ENCODE results near the gene DIRAS2.

GRCh38 chr9:90613502-90613901 lies 29.1 kb downstream of the DIRAS2 start:
- TF ChIP-seq, protein P1, sequence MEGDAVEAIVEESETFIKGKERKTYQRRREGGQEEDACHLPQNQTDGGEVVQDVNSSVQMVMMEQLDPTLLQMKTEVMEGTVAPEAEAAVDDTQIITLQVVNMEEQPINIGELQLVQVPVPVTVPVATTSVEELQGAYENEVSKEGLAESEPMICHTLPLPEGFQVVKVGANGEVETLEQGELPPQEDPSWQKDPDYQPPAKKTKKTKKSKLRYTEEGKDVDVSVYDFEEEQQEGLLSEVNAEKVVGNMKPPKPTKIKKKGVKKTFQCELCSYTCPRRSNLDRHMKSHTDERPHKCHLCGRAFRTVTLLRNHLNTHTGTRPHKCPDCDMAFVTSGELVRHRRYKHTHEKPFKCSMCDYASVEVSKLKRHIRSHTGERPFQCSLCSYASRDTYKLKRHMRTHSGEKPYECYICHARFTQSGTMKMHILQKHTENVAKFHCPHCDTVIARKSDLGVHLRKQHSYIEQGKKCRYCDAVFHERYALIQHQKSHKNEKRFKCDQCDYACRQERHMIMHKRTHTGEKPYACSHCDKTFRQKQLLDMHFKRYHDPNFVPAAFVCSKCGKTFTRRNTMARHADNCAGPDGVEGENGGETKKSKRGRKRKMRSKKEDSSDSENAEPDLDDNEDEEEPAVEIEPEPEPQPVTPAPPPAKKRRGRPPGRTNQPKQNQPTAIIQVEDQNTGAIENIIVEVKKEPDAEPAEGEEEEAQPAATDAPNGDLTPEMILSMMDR (conservative IDR thresholded peaks at IDR 0.05) = no peak
- no peak for TF ChIP-seq EZH2 (IDR thresholded peaks at IDR 0.05; ENCODE audit: low read depth)
